Non-pigmented ciliary epithelial cell (primary cell): ENCODE measurements around the gene CDK7.
"Not testable (repeated sequence)": the region's sequence is repeated elsewhere in the genome, so short reads cannot be mapped to it uniquely, and the experiment has no call there.

ENCODE experiments used
- DNase-seq: peaks from one replicate; pipeline ENCODE4 v3.0.0-alpha.2; 2010; ENCODE audit warnings: low read depth

The CDK7 gene

DNA sequence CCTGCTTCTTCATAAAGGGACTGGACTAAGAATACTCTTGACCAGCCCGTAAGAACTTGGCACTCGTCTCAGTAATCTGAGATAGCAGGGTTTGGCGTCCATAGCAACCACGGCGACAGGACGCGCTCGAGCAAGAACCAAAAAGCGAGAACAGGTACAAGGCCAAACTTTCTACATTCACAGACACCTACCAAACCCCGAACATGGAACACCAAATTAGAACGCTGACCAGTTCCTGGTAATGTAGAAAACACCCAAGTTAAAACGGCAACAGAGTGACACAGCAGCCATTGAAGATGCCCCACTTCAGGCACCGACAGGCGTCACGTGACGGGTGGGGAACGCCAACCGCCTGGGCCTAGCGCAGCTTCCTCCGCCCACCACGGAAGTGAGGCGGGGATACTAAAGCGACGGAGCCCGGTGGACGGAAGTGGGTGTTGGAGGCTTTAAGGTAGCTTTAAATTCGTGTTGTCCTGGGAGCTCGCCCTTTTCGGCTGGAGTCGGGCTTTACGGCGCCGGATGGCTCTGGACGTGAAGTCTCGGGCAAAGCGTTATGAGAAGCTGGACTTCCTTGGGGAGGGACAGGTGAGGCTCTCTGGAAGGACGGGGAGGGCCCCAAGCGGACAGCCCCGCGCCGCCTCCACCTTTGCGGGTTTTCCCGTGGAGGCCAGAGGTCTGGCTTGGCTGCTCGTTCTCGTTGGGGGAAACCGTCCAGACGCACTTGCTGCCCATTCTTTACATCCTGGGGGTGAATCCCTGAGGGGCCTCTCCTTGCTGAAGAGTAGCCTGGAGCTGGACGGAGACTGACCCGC lies at the start of gene CDK7:
Gene CDK7, plus strand, starts transcription at position 430 of the 812 bp plus-strand sequence. Its CDS starts 90 bp downstream, at position 520.
- peak; percentile 42 for DNase-seq

DNA sequence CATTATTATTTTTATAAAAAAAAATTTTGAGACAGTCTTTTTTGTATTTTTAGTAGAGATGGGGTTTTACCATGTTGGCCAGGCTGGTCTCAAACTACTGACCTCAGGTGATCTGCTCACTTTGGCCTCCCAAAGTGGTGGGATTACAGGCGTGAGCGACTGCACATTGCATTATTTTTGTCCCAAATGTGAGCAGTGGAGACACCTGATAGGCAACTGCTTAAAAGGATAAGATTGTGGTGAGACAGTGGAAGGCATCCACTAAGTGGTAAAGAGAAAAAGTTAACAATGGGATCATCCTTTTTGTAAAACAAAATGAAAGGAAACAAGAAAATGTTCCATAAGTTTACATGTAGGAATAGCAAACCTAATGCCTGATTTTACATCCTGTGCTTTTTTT lies 47.3 kb upstream of the CDK7 start:
- no peak for DNase-seq

DNA sequence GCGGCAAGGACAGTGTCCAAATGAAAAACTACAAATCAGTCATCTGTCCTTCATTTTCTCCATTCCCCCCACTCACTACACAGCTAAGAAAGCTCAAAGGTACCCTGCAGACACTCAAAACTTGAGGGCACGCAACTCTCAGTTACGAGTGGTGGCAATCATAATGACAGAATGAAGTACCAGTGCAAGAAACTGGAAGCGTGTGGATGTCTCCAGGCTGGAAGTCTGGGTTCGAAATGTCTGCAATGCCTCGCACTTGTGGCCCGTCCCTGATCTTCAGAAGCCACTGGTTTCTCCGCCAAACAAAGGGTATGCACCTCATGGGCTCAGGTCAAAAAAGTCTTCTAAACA lies 45.9 kb upstream of the CDK7 start:
- no peak for DNase-seq

DNA sequence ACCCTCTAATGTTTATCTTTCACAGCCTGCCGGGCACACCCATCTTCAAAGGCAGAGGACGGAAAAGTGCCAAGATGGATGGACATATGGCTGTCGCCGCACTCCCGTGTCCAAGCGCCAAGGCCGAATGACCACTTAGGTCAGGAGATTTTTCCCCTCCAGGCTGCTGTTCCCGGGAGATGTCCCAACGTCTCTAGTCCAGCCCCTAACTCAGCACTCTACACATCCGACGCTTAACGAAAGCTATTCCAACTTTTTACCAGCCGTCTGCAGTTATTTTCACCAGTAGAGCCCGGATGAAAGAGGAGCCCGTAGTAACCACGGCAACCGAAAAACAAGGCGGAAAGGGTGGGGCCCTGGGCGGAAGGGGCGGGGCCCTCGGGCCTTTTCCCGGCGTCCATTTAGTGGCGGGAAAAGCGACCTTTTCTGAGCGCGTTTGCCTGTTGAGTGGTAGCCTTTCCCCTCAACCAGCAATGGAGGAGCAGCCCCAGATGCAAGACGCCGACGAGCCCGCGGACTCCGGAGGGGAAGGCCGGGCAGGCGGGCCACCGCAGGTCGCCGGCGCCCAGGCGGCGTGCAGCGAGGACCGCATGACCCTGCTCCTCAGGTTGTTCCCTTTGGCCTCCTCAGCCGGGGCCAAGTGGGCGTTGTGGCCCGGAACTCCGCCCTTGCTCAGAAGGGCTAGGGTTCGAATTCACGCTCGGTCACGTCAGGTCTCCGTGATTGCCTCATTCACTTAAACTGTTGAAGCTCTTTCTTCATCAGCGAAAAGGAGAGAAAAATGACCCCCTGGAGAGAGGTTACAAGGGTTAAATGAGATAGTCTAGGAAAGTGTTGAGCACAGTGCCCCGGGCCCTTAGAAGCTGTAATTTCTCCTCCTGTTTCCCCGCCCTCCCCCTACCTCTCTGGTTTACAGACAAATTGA lies 45.3 kb upstream of the CDK7 start, which contains the start of gene CENPH:
Gene CENPH, plus strand, starts transcription at position 422 of the 925 bp plus-strand sequence. Its CDS starts 52 bp downstream, at position 474.
- no peak for DNase-seq

GRCh38 chr5:69202497-69202896 lies 32.2 kb upstream of the CDK7 start:
- DNase-seq, result no peak

DNA sequence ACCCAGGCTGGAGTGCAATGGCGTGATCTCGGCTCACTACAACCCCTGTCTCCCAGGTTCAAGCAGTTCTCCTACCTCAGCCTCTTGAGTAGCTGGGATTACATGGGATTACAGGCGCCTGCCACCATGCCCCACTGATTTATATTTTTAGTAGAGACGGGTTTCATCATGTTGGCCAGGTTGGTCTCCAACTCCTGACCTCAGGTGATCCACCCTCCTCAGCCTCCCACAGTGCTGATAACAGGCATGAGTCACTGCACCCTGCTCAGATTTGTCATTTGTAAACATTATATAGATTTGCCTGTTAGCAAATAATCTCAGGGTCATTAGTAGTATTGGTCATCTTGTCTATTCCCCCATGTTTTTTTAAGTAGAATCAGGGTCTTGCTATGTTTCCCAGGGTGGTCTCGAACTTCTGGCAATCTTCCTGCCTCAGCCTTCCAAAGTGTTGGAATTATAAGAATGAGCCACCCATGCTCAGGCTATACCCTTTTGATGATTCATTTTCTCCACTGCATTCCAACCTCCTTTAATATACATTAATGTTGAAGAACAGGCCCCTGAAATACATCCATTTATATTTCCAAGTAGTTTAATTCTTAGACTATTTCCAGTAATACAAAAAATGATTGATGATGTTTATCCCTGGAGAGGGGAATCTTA lies 28.0 kb upstream of the CDK7 start:
- no peak for DNase-seq

DNA sequence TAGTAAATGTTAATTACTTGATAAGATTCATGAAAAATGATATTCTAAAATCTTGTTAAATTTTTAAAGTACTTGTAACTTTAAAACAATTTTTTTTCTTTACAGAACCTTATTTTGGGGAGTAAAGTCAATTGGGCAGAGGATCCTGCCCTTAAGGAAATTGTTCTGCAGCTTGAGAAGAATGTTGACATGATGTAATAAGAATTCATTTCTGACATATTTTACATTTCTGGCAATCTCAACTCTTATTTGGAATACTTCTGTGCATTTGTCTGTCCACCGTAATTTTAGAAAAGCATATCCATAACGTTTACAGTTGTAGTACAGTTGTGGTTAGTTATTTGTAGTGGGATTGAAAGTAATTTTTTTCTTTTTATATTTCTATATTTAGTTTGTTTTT lies 25.1 kb upstream of the CDK7 start:
- no peak for DNase-seq

- no peak for DNase-seq
These were observed 23.5 kb upstream of the CDK7 start for GRCh38 chr5:69211200-69211599.

GRCh38 chr5:69212022-69212421 lies 22.7 kb upstream of the CDK7 start:
- no peak for DNase-seq

DNA sequence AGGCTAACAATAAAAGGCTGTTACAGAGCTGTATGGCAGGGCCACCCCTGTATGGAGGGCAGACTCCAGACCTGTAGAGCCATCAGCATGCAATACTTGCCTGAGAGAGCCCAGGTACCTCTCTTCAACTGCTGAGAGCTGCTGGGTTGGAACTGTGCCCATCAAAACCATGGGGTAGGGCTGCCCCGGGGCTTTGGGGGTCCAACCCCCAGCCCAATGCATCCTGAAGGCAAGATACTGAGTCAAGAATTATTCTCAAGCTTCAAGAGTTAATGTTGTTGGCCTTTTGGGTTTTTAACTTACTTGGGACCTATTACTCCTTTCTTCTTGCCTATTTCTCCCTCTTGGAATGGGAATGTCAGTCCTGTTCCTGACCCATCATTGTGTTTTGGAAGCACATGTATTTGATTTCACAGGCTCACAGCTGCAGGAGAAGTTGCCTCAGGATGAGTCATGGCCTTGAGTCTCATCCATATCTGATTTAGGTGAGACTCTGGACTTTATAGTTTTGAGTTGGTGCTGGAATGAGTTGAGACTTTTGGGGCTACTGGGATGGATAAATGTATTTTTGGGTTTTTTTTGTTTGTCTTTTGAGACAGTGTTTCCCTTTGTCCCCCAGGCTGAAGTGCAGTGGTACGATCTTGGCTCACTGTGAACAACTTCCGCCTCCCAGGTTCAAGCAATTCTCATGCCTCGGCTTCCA lies 21.0 kb upstream of the CDK7 start:
- no peak for DNase-seq

DNA sequence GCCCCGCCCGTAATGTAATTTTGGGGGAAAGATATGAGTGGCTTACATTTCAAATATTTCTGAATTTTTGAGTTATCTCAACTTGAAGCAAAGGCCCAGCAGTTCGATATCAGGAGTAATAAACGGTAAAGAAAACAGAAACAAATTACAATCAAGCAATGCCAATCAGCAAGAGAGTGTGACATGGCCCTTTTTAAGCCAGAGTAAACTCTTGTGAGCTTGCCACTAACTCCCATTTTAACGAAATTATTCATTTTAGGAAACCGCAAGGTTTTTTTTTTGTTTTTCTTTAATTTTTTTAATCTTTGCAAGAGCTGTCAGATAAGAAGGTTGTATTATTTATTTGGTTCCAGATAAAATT lies 17.6 kb upstream of the CDK7 start:
- DNase-seq, result no peak

DNA sequence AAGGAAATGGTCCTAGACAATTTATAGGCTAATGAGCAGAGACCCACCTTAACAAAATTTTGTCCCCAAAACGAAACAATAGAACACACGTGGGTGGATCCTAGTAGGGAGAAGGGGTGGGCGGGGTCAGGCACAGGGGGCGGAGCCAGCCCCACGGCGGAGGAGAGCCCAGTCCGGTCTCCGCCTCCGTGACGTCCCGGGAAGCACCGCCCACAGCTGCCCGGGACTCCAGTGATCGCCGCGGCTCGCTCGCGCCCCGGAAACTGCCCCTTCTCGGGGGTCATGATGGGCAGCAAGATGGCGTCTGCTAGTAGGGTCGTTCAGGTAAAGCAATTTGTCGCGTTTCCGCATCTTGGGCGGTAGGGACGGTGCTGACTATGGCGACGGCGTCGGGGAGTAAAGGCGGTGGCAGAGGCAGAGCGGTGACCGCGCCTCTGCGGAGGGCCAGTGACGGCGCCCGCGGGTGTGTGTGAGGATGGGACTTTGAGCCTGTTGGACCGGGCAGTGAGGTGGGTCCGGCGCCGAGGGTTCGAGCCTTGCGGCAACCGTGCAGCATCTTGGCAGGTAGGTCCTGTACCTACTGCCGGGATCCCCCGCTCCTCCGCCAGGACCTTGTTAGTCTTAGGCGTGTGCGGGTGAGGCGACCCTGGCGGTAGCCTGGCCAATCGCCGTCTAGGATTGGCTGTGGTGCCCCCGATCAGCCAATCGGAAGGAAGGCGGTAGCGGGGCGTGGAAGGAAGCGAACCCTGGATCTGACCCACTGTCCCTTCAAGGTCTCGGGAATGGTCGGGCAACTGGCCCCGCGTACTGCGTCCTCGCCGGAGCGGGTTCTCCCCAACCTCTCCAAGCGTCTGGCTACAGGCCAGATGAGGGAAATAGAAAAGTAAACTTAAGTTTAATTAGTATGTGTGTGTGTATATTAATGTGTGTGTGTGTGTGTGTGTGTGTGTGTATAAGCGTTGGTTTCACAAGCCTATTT lies 16.8 kb upstream of the CDK7 start:
- DNase-seq, result no peak

- no peak for DNase-seq
These were observed 14.7 kb upstream of the CDK7 start for GRCh38 chr5:69219939-69220338.

GRCh38 chr5:69220371-69220770 lies 14.3 kb upstream of the CDK7 start:
- DNase-seq, result not testable (repeated sequence)

DNA sequence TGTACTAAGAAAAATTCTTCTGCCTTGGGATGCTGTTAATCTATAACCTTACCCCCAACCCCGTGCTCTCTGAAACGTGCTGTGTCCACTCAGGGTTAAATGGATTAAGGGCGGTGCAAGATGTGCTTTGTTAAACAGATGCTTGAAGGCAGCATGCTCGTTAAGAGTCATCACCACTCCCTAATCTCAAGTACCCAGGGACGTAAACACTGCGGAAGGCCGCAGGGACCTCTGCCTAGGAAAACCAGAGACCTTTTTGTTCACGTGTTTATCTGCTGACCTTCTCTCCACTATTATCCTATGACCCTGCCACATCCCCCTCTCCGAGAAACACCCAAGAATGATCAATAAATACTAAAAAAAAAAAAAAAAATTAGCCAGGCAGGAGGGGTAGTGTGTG lies 13.9 kb upstream of the CDK7 start:
- DNase-seq, result not testable (repeated sequence)

- no peak for DNase-seq
These were observed 10.2 kb upstream of the CDK7 start for GRCh38 chr5:69224520-69224919.

GRCh38 chr5:69225860-69226259 lies 8.8 kb upstream of the CDK7 start:
- DNase-seq, result no peak

DNA sequence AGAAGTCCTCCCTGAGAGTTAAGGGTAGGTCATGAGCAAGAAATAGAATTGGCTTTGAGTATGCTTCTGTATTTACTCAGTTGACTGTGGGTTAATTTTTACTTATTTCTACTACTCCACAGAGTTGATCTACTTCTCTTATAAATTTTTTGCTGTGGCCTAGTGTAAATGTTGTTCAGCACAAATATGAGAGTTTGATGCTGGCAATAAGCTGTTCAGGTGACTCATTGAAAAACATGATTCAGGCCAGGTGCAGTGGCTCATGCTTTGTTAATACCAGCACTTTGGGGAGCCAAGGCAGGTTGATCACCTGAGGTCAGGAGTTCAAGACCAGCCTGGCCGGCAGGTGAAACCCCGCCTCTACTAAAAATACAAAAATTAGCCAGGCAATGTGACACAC lies 4.5 kb upstream of the CDK7 start:
- no peak for DNase-seq

DNA sequence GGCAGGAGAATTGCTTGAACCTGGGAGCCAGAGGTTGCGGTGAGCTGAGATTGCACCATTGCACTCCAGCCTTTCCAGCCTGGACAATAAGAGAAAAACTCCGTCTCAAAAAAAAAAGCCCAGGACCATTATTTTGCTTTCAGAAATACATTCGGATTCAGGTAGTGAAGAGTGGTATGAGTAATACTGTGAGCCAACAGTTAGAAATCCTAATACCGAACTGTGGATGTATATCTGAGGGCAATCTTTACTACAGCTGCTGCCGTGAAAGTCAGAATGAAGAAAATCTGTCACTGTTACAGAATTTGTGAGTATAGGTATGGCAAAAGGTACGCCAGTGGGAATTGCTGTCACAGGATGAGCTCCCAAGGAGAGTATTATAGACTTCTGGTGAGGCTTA lies 3.4 kb upstream of the CDK7 start:
- DNase-seq, result no peak

DNA sequence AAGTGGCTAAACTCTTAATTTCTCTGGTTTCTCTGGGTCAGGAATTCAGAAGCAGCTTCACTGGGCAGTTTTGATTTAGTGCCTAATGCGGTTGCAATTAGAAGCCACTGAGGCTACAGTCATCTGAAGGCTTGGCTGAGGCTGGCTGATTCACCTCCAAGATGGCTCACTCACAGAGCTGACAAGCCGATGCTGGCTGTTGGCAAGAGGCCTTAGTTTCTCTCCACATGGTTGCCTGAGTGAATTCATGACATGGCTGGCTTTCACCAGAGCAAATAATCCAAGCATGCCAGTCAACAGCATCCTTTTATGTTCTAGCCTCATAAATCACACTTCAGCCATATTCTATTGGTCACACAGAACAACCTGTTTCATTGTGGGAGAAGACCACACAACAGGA lies 2.8 kb upstream of the CDK7 start:
- no peak for DNase-seq

DNA sequence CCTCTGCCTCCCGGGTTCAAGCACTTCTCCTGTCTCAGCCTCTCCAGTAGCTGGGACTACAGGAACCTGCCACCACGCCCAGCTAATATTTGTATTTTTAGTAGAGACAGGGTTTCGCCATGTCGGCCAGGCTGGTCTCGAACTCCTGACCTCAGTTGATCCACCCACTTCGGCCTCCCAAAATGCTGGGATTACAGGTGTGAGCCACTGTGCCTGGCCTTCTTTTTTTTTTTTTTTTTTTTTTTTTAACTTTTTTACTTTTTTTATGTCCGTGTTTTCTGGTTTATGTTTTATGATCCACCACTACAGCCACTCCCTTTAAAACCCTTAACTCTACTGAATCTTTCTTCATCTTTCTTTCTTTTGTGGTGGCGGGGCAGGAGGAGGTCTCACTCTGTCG lies 2.0 kb downstream of the CDK7 start:
- DNase-seq, result not testable (repeated sequence)
